ENCODE data around the gene SERTM1. TPM values are rescaled to one million over a fixed set of nuclear protein-coding genes. Genes with fewer than 3 reads are reported as not detected.

Gene SERTM1
- total RNA-seq, 1 experiment from 2014 or later, result 1.3 TPM

GRCh38 chr13:36673838-36674326, at the start of gene SERTM1 (continued):
- TF ChIP-seq, protein P1, sequence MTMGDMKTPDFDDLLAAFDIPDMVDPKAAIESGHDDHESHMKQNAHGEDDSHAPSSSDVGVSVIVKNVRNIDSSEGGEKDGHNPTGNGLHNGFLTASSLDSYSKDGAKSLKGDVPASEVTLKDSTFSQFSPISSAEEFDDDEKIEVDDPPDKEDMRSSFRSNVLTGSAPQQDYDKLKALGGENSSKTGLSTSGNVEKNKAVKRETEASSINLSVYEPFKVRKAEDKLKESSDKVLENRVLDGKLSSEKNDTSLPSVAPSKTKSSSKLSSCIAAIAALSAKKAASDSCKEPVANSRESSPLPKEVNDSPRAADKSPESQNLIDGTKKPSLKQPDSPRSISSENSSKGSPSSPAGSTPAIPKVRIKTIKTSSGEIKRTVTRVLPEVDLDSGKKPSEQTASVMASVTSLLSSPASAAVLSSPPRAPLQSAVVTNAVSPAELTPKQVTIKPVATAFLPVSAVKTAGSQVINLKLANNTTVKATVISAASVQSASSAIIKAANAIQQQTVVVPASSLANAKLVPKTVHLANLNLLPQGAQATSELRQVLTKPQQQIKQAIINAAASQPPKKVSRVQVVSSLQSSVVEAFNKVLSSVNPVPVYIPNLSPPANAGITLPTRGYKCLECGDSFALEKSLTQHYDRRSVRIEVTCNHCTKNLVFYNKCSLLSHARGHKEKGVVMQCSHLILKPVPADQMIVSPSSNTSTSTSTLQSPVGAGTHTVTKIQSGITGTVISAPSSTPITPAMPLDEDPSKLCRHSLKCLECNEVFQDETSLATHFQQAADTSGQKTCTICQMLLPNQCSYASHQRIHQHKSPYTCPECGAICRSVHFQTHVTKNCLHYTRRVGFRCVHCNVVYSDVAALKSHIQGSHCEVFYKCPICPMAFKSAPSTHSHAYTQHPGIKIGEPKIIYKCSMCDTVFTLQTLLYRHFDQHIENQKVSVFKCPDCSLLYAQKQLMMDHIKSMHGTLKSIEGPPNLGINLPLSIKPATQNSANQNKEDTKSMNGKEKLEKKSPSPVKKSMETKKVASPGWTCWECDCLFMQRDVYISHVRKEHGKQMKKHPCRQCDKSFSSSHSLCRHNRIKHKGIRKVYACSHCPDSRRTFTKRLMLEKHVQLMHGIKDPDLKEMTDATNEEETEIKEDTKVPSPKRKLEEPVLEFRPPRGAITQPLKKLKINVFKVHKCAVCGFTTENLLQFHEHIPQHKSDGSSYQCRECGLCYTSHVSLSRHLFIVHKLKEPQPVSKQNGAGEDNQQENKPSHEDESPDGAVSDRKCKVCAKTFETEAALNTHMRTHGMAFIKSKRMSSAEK (CRISPR knock-in tag; IDR thresholded peaks at IDR 0.05; ENCODE audit: borderline replicate concordance), result no peak
- peak; percentile 65; the same call in 1 of the 2 replicates for TF ChIP-seq MAX (CRISPR knock-in tag; IDR thresholded peaks at IDR 0.05)
- no peak for TF ChIP-seq ZNF263 (CRISPR knock-in tag; IDR thresholded peaks at IDR 0.05; ENCODE audit: low read depth)
- TF ChIP-seq FOXP1 (CRISPR knock-in tag; IDR thresholded peaks at IDR 0.05; ENCODE audit: borderline replicate concordance), result peak; percentile 25; the same call in 1 of the 2 replicates
- no peak for TF ChIP-seq NR1H2 (CRISPR knock-in tag; IDR thresholded peaks at IDR 0.05)
- no peak for TF ChIP-seq GRHL2 (CRISPR knock-in tag; IDR thresholded peaks at IDR 0.05; ENCODE audit: insufficient replicate concordance, severe bottlenecking)
- TF ChIP-seq TEAD1 (CRISPR knock-in tag; IDR thresholded peaks at IDR 0.05), result peak; percentile 83; the same call in 1 of the 2 replicates
- TF ChIP-seq ETV6 (CRISPR knock-in tag; IDR thresholded peaks at IDR 0.05), result peak; percentile 50; the same call in 1 of the 2 replicates
- TF ChIP-seq FOXK1 (CRISPR knock-in tag; IDR thresholded peaks at IDR 0.05), result no peak
- TF ChIP-seq ZNF138 (CRISPR knock-in tag; conservative IDR thresholded peaks at IDR 0.05), result no peak
- no peak for TF ChIP-seq USF1 (CRISPR knock-in tag; IDR thresholded peaks at IDR 0.05)
- no peak for TF ChIP-seq E2F4 (CRISPR knock-in tag; IDR thresholded peaks at IDR 0.05; ENCODE audit: borderline replicate concordance, low read depth)
- TF ChIP-seq E2F5 (CRISPR knock-in tag; IDR thresholded peaks at IDR 0.05), result peak; percentile 81; the same call in 1 of the 2 replicates
- TF ChIP-seq JUN (CRISPR knock-in tag; IDR thresholded peaks at IDR 0.05), result peak; percentile 49; the same call in 1 of the 2 replicates

- CTCF ChIA-PET, result interaction anchor here (1.2 kb wide), 1 partner anchor 107 kb away, joined by 3 read pairs; no protein-coding TSS in a partner anchor
- H3K4me3 Mint-ChIP-seq, result no peak overlapping the region; the same call in 1 of the 2 replicates
- no peak for DNase-seq (ENCODE audit: low spot score)
- TF ChIP-seq, protein P2, sequence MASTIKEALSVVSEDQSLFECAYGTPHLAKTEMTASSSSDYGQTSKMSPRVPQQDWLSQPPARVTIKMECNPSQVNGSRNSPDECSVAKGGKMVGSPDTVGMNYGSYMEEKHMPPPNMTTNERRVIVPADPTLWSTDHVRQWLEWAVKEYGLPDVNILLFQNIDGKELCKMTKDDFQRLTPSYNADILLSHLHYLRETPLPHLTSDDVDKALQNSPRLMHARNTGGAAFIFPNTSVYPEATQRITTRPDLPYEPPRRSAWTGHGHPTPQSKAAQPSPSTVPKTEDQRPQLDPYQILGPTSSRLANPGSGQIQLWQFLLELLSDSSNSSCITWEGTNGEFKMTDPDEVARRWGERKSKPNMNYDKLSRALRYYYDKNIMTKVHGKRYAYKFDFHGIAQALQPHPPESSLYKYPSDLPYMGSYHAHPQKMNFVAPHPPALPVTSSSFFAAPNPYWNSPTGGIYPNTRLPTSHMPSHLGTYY (CRISPR knock-in tag; IDR thresholded peaks at IDR 0.05), result no peak
- TF ChIP-seq ATF6 (CRISPR knock-in tag; IDR thresholded peaks at IDR 0.05) (no peak), ZNF671 (CRISPR knock-in tag; IDR thresholded peaks at IDR 0.05) (no peak), TEAD1 (CRISPR knock-in tag; IDR thresholded peaks at IDR 0.05) (no peak), ZNF263 (CRISPR knock-in tag; IDR thresholded peaks at IDR 0.05; ENCODE audit: low read depth) (no peak), GRHL2 (CRISPR knock-in tag; IDR thresholded peaks at IDR 0.05; ENCODE audit: insufficient replicate concordance, severe bottlenecking) (no peak), ZNF317 (CRISPR knock-in tag; IDR thresholded peaks at IDR 0.05; ENCODE audit: borderline replicate concordance, low read depth) (no peak)
- TF ChIP-seq, protein P3, sequence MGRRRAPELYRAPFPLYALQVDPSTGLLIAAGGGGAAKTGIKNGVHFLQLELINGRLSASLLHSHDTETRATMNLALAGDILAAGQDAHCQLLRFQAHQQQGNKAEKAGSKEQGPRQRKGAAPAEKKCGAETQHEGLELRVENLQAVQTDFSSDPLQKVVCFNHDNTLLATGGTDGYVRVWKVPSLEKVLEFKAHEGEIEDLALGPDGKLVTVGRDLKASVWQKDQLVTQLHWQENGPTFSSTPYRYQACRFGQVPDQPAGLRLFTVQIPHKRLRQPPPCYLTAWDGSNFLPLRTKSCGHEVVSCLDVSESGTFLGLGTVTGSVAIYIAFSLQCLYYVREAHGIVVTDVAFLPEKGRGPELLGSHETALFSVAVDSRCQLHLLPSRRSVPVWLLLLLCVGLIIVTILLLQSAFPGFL (CRISPR knock-in tag; IDR thresholded peaks at IDR 0.05; ENCODE audit: borderline replicate concordance), result no peak
Observed at GRCh38 chr13:36628377-36629056, 45.3 kb upstream of the SERTM1 start.

More at GRCh38 chr13:36628377-36629056, 45.3 kb upstream of the SERTM1 start:
- Mint-ChIP-seq H3K27me3 (ENCODE audit: low read depth) (peaks cover 2% of the 10 kb centered on the region), H3K36me3 (no peaks in the 10 kb centered on the region), H3K4me1 (peaks cover 42% of the 10 kb centered on the region), H3K9me3 (peaks cover 4% of the 10 kb centered on the region; the same call in 1 of the 2 replicates), H3K27ac (peak overlapping the region; percentile 47; the same call in 1 of the 2 replicates)
- ATAC-seq, result peak; percentile 58
- POLR2A ChIA-PET, result interaction anchor here (0.5 kb wide), 1 partner anchor 377 kb away, joined by 3 read pairs; no protein-coding TSS in a partner anchor

All from WTC11 (cell line).